Activated naive CD4-positive, alpha-beta T cell treated with anti-CD3 and anti-CD28 coated beads, Interleukin-2, amount 10 ng/mL, durations not matched to agents 7 days and 5 days (primary cell): ENCODE data around the gene FOXD4L3.
"Not testable (repeated sequence)": the region's sequence is repeated elsewhere in the genome, so short reads cannot be mapped to it uniquely, and the experiment has no call there.

Experiments
- CTCF ChIA-PET: fragments of 350-600 bp; sonication (Branson Sonifier 250); formaldehyde crosslinking; loops from one replicate; lab custom pipeline; 2021; ENCODE audit warnings: antibody characterized with exemption; lab: Charles Lee
- DNase-seq: peaks from one replicate; pipeline ENCODE4 v3.0.0-alpha.2; 2020
- H3K27ac Mint-ChIP-seq: one replicate; pipeline ENCODE4 v1.8.0; 2021; ENCODE audit warnings: mild to moderate bottlenecking, moderate library complexity, mixed read lengths
- H3K27me3 Mint-ChIP-seq: one replicate; pipeline ENCODE4 v1.8.0; 2021; ENCODE audit warnings: mild to moderate bottlenecking, mixed read lengths
- H3K36me3 Mint-ChIP-seq: one replicate; pipeline ENCODE4 v1.8.0; 2021; ENCODE audit warnings: mixed read lengths
- H3K4me1 Mint-ChIP-seq: one replicate; pipeline ENCODE4 v1.8.0; 2021; ENCODE audit warnings: mixed read lengths
- H3K4me3 Mint-ChIP-seq: one replicate; pipeline ENCODE4 v1.8.0; 2021; ENCODE audit warnings: mild to moderate bottlenecking, moderate library complexity, mixed read lengths
- H3K9me3 Mint-ChIP-seq: one replicate; pipeline ENCODE4 v1.8.0; 2021; ENCODE audit warnings: mixed read lengths

FOXD4L3 gene

GRCh38 chr9:68302567-68302966 is at the start of gene FOXD4L3:
TSS of gene FOXD4L3 (plus strand) at chr9:68302867. CDS start at chr9:68302952, 85 bp downstream.
- DNase-seq, H3K4me3 Mint-ChIP-seq, H3K27me3 Mint-ChIP-seq, H3K36me3 Mint-ChIP-seq, CTCF ChIA-PET, H3K27ac Mint-ChIP-seq, H3K4me1 Mint-ChIP-seq, H3K9me3 Mint-ChIP-seq: not testable (repeated sequence)

GRCh38 chr9:68281041-68281440 is 21.6 kb upstream of the FOXD4L3 start:
- H3K9me3 Mint-ChIP-seq, H3K27ac Mint-ChIP-seq, H3K4me1 Mint-ChIP-seq, H3K4me3 Mint-ChIP-seq, CTCF ChIA-PET, H3K27me3 Mint-ChIP-seq, H3K36me3 Mint-ChIP-seq: not testable (repeated sequence)
- DNase-seq: peak; percentile 10

- H3K4me1 Mint-ChIP-seq, CTCF ChIA-PET, H3K9me3 Mint-ChIP-seq, DNase-seq, H3K27me3 Mint-ChIP-seq, H3K4me3 Mint-ChIP-seq, H3K36me3 Mint-ChIP-seq, H3K27ac Mint-ChIP-seq: not testable (repeated sequence)
These were observed 1.1 kb downstream of the FOXD4L3 start for GRCh38 chr9:68303771-68304170.

GRCh38 chr9:68304212-68304611 is 1.5 kb downstream of the FOXD4L3 start:
- CTCF ChIA-PET, H3K36me3 Mint-ChIP-seq, H3K4me1 Mint-ChIP-seq, H3K27me3 Mint-ChIP-seq, H3K27ac Mint-ChIP-seq, H3K9me3 Mint-ChIP-seq, DNase-seq, H3K4me3 Mint-ChIP-seq: not testable (repeated sequence)

- H3K9me3 Mint-ChIP-seq, H3K27me3 Mint-ChIP-seq, H3K36me3 Mint-ChIP-seq, DNase-seq, H3K4me1 Mint-ChIP-seq, H3K27ac Mint-ChIP-seq, H3K4me3 Mint-ChIP-seq, CTCF ChIA-PET: not testable (repeated sequence)
These were observed 2.1 kb downstream of the FOXD4L3 start for GRCh38 chr9:68304777-68305176.

- DNase-seq, H3K27ac Mint-ChIP-seq, CTCF ChIA-PET, H3K4me3 Mint-ChIP-seq, H3K9me3 Mint-ChIP-seq, H3K27me3 Mint-ChIP-seq, H3K4me1 Mint-ChIP-seq, H3K36me3 Mint-ChIP-seq: not testable (repeated sequence)
These were observed 3.1 kb downstream of the FOXD4L3 start for GRCh38 chr9:68305680-68306285.

- CTCF ChIA-PET, H3K36me3 Mint-ChIP-seq, H3K27me3 Mint-ChIP-seq, H3K4me3 Mint-ChIP-seq, DNase-seq, H3K27ac Mint-ChIP-seq, H3K4me1 Mint-ChIP-seq, H3K9me3 Mint-ChIP-seq: not testable (repeated sequence)
These were observed 3.8 kb downstream of the FOXD4L3 start for GRCh38 chr9:68306391-68306964.

- H3K4me3 Mint-ChIP-seq, CTCF ChIA-PET, H3K9me3 Mint-ChIP-seq, H3K27me3 Mint-ChIP-seq, H3K27ac Mint-ChIP-seq, DNase-seq, H3K36me3 Mint-ChIP-seq, H3K4me1 Mint-ChIP-seq: not testable (repeated sequence)
These were observed 4.5 kb downstream of the FOXD4L3 start for GRCh38 chr9:68307127-68307526.

GRCh38 chr9:68307654-68308053 is 5.0 kb downstream of the FOXD4L3 start:
- H3K27me3 Mint-ChIP-seq, H3K9me3 Mint-ChIP-seq, DNase-seq, H3K4me3 Mint-ChIP-seq, H3K36me3 Mint-ChIP-seq, H3K4me1 Mint-ChIP-seq, CTCF ChIA-PET, H3K27ac Mint-ChIP-seq: not testable (repeated sequence)

- H3K27ac Mint-ChIP-seq, H3K4me1 Mint-ChIP-seq, H3K36me3 Mint-ChIP-seq, H3K4me3 Mint-ChIP-seq, DNase-seq, CTCF ChIA-PET, H3K9me3 Mint-ChIP-seq, H3K27me3 Mint-ChIP-seq: not testable (repeated sequence)
These were observed 8.5 kb downstream of the FOXD4L3 start for GRCh38 chr9:68311208-68311607.

GRCh38 chr9:68318209-68318608 is 15.5 kb downstream of the FOXD4L3 start:
- DNase-seq, H3K9me3 Mint-ChIP-seq, H3K36me3 Mint-ChIP-seq, H3K4me3 Mint-ChIP-seq, H3K27ac Mint-ChIP-seq, CTCF ChIA-PET, H3K27me3 Mint-ChIP-seq, H3K4me1 Mint-ChIP-seq: not testable (repeated sequence)

GRCh38 chr9:68323749-68324148 is 21.1 kb downstream of the FOXD4L3 start:
- H3K36me3 Mint-ChIP-seq, H3K4me1 Mint-ChIP-seq, DNase-seq, H3K9me3 Mint-ChIP-seq, H3K27me3 Mint-ChIP-seq, H3K4me3 Mint-ChIP-seq, CTCF ChIA-PET, H3K27ac Mint-ChIP-seq: not testable (repeated sequence)

GRCh38 chr9:68324518-68324917 is 21.9 kb downstream of the FOXD4L3 start:
- H3K27ac Mint-ChIP-seq, DNase-seq, H3K9me3 Mint-ChIP-seq, H3K36me3 Mint-ChIP-seq, H3K4me1 Mint-ChIP-seq, H3K4me3 Mint-ChIP-seq, CTCF ChIA-PET, H3K27me3 Mint-ChIP-seq: not testable (repeated sequence)

- H3K4me3 Mint-ChIP-seq, CTCF ChIA-PET, H3K36me3 Mint-ChIP-seq, H3K27ac Mint-ChIP-seq, DNase-seq, H3K4me1 Mint-ChIP-seq, H3K27me3 Mint-ChIP-seq, H3K9me3 Mint-ChIP-seq: not testable (repeated sequence)
These were observed 26.4 kb downstream of the FOXD4L3 start for GRCh38 chr9:68329106-68329505.

GRCh38 chr9:68330531-68331173 is 28.0 kb downstream of the FOXD4L3 start:
- H3K36me3 Mint-ChIP-seq, H3K9me3 Mint-ChIP-seq, DNase-seq, H3K4me3 Mint-ChIP-seq, H3K4me1 Mint-ChIP-seq, CTCF ChIA-PET, H3K27me3 Mint-ChIP-seq, H3K27ac Mint-ChIP-seq: not testable (repeated sequence)
